ENCODE measurements around the gene SMTNL2.
"Not testable (repeated sequence)": the region's sequence is repeated elsewhere in the genome, so short reads cannot be mapped to it uniquely, and the experiment has no call there.

SMTNL2 gene

GRCh38 chr17:4582691-4583090, 1.6 kb upstream of the SMTNL2 start:
- Histone ChIP-seq H3K27me3 (ENCODE audit: insufficient read depth, low read length) (peaks cover 55% of the 10 kb centered on the region), H3K27ac (ENCODE audit: low read length) (no peak overlapping the region), H3K36me3 (ENCODE audit: insufficient read depth, low read depth, low read length) (no peaks in the 10 kb centered on the region), H3K9ac (ENCODE audit: low read depth, low read length) (no peak overlapping the region), H3K4me3 (ENCODE audit: low read length) (no peak overlapping the region), H3K4me1 (ENCODE audit: insufficient read depth, low read length) (peaks cover 3% of the 10 kb centered on the region; the same call in 1 of the 2 replicates), H3K9me3 (ENCODE audit: insufficient read depth, low read depth, low read length) (no peaks in the 10 kb centered on the region)

- Histone ChIP-seq H3K9me3 (ENCODE audit: insufficient read depth, low read depth, low read length) (no peaks in the 10 kb centered on the region), H3K27me3 (ENCODE audit: insufficient read depth, low read length) (peaks cover 55% of the 10 kb centered on the region), H3K36me3 (ENCODE audit: insufficient read depth, low read depth, low read length) (no peaks in the 10 kb centered on the region), H3K9ac (ENCODE audit: low read depth, low read length) (no peak overlapping the region), H3K27ac (ENCODE audit: low read length) (no peak overlapping the region), H3K4me3 (ENCODE audit: low read length) (no peak overlapping the region; the same call in 1 of the 2 replicates), H3K4me1 (ENCODE audit: insufficient read depth, low read length) (peaks cover 3% of the 10 kb centered on the region; the same call in 1 of the 2 replicates)
Measured at GRCh38 chr17:4583206-4583605, 1.1 kb upstream of the SMTNL2 start.

GRCh38 chr17:4583782-4584100, 588 bp upstream of the SMTNL2 start:
- Histone ChIP-seq H3K36me3 (ENCODE audit: insufficient read depth, low read depth, low read length) (no peaks in the 10 kb centered on the region), H3K4me3 (ENCODE audit: low read length) (peak overlapping the region; percentile 66), H3K9ac (ENCODE audit: low read depth, low read length) (no peak overlapping the region), H3K9me3 (ENCODE audit: insufficient read depth, low read depth, low read length) (no peaks in the 10 kb centered on the region), H3K27ac (ENCODE audit: low read length) (no peak overlapping the region), H3K27me3 (ENCODE audit: insufficient read depth, low read length) (peaks cover 55% of the 10 kb centered on the region), H3K4me1 (ENCODE audit: insufficient read depth, low read length) (peaks cover 3% of the 10 kb centered on the region; the same call in 1 of the 2 replicates)

GRCh38 chr17:4584917-4585637, 748 bp downstream of the SMTNL2 start:
- Histone ChIP-seq H3K9me3 (ENCODE audit: insufficient read depth, low read depth, low read length) (no peaks in the 10 kb centered on the region), H3K4me1 (ENCODE audit: insufficient read depth, low read length) (peaks cover 3% of the 10 kb centered on the region; the same call in 1 of the 2 replicates), H3K27ac (ENCODE audit: low read length) (no peak overlapping the region), H3K27me3 (ENCODE audit: insufficient read depth, low read length) (peaks cover 55% of the 10 kb centered on the region), H3K36me3 (ENCODE audit: insufficient read depth, low read depth, low read length) (no peaks in the 10 kb centered on the region), H3K4me3 (ENCODE audit: low read length) (peak overlapping the region; percentile 66; the same call in 1 of the 2 replicates), H3K9ac (ENCODE audit: low read depth, low read length) (no peak overlapping the region)

- peaks cover 3% of the 10 kb centered on the region; the same call in 1 of the 2 replicates for H3K4me1 ChIP-seq (ENCODE audit: insufficient read depth, low read length)
- H3K4me3 ChIP-seq (ENCODE audit: low read length) = no peak overlapping the region
- H3K36me3 ChIP-seq (ENCODE audit: insufficient read depth, low read depth, low read length) = no peaks in the 10 kb centered on the region
Measured at GRCh38 chr17:4585638-4585994, 1.3 kb downstream of the SMTNL2 start.

GRCh38 chr17:4586043-4586442, 1.7 kb downstream of the SMTNL2 start:
- Histone ChIP-seq H3K27me3 (ENCODE audit: insufficient read depth, low read length) (peaks cover 55% of the 10 kb centered on the region), H3K27ac (ENCODE audit: low read length) (no peak overlapping the region), H3K9me3 (ENCODE audit: insufficient read depth, low read depth, low read length) (no peaks in the 10 kb centered on the region), H3K36me3 (ENCODE audit: insufficient read depth, low read depth, low read length) (no peaks in the 10 kb centered on the region), H3K4me1 (ENCODE audit: insufficient read depth, low read length) (peaks cover 3% of the 10 kb centered on the region; the same call in 1 of the 2 replicates), H3K4me3 (ENCODE audit: low read length) (no peak overlapping the region), H3K9ac (ENCODE audit: low read depth, low read length) (no peak overlapping the region)

More at GRCh38 chr17:4585638-4585994, 1.3 kb downstream of the SMTNL2 start:
- peaks cover 55% of the 10 kb centered on the region for H3K27me3 ChIP-seq (ENCODE audit: insufficient read depth, low read length)
- no peak overlapping the region for H3K9ac ChIP-seq (ENCODE audit: low read depth, low read length)
- H3K9me3 ChIP-seq (ENCODE audit: insufficient read depth, low read depth, low read length) = no peaks in the 10 kb centered on the region
- H3K27ac ChIP-seq (ENCODE audit: low read length) = no peak overlapping the region

GRCh38 chr17:4587195-4587594, 2.9 kb downstream of the SMTNL2 start:
- Histone ChIP-seq H3K9me3 (ENCODE audit: insufficient read depth, low read depth, low read length) (no peaks in the 10 kb centered on the region), H3K36me3 (ENCODE audit: insufficient read depth, low read depth, low read length) (no peaks in the 10 kb centered on the region), H3K4me1 (ENCODE audit: insufficient read depth, low read length) (peaks cover 3% of the 10 kb centered on the region; the same call in 1 of the 2 replicates), H3K9ac (ENCODE audit: low read depth, low read length) (no peak overlapping the region), H3K27ac (ENCODE audit: low read length) (no peak overlapping the region), H3K27me3 (ENCODE audit: insufficient read depth, low read length) (peaks cover 55% of the 10 kb centered on the region), H3K4me3 (ENCODE audit: low read length) (no peak overlapping the region)

GRCh38 chr17:4587803-4588202, 3.5 kb downstream of the SMTNL2 start:
- no peaks in the 10 kb centered on the region for H3K36me3 ChIP-seq (ENCODE audit: insufficient read depth, low read depth, low read length)
- H3K9me3 ChIP-seq (ENCODE audit: insufficient read depth, low read depth, low read length) = no peaks in the 10 kb centered on the region
- no peak overlapping the region for H3K9ac ChIP-seq (ENCODE audit: low read depth, low read length)
- H3K27me3 ChIP-seq (ENCODE audit: insufficient read depth, low read length) = peaks cover 49% of the 10 kb centered on the region
- no peak overlapping the region for H3K4me3 ChIP-seq (ENCODE audit: low read length)
- peaks cover 3% of the 10 kb centered on the region; the same call in 1 of the 2 replicates for H3K4me1 ChIP-seq (ENCODE audit: insufficient read depth, low read length)
- no peak overlapping the region for H3K27ac ChIP-seq (ENCODE audit: low read length)

GRCh38 chr17:4588391-4588790, 4.1 kb downstream of the SMTNL2 start:
- Histone ChIP-seq H3K9me3 (ENCODE audit: insufficient read depth, low read depth, low read length) (no peaks in the 10 kb centered on the region), H3K4me1 (ENCODE audit: insufficient read depth, low read length) (peaks cover 3% of the 10 kb centered on the region; the same call in 1 of the 2 replicates), H3K9ac (ENCODE audit: low read depth, low read length) (no peak overlapping the region), H3K4me3 (ENCODE audit: low read length) (no peak overlapping the region), H3K27me3 (ENCODE audit: insufficient read depth, low read length) (peaks cover 43% of the 10 kb centered on the region), H3K36me3 (ENCODE audit: insufficient read depth, low read depth, low read length) (no peaks in the 10 kb centered on the region), H3K27ac (ENCODE audit: low read length) (no peak overlapping the region)

GRCh38 chr17:4588898-4589625, 4.7 kb downstream of the SMTNL2 start:
- Histone ChIP-seq H3K27ac (ENCODE audit: low read length) (no peak overlapping the region), H3K9ac (ENCODE audit: low read depth, low read length) (no peak overlapping the region), H3K27me3 (ENCODE audit: insufficient read depth, low read length) (peaks cover 36% of the 10 kb centered on the region), H3K4me3 (ENCODE audit: low read length) (no peak overlapping the region), H3K9me3 (ENCODE audit: insufficient read depth, low read depth, low read length) (no peaks in the 10 kb centered on the region), H3K4me1 (ENCODE audit: insufficient read depth, low read length) (no peaks in the 10 kb centered on the region; the same call in 1 of the 2 replicates), H3K36me3 (ENCODE audit: insufficient read depth, low read depth, low read length) (no peaks in the 10 kb centered on the region)

GRCh38 chr17:4590042-4590441, 5.7 kb downstream of the SMTNL2 start:
- not testable (repeated sequence) for H3K4me1 ChIP-seq (ENCODE audit: insufficient read depth, low read length); H3K9me3 ChIP-seq (ENCODE audit: insufficient read depth, low read depth, low read length); H3K36me3 ChIP-seq (ENCODE audit: insufficient read depth, low read depth, low read length); H3K4me3 ChIP-seq (ENCODE audit: low read length); H3K27ac ChIP-seq (ENCODE audit: low read length); H3K9ac ChIP-seq (ENCODE audit: low read depth, low read length)
- H3K27me3 ChIP-seq (ENCODE audit: insufficient read depth, low read length) = peaks cover 26% of the 10 kb centered on the region

- Histone ChIP-seq H3K4me1 (ENCODE audit: insufficient read depth, low read length) (no peaks in the 10 kb centered on the region), H3K36me3 (ENCODE audit: insufficient read depth, low read depth, low read length) (no peaks in the 10 kb centered on the region), H3K27ac (ENCODE audit: low read length) (no peak overlapping the region), H3K9me3 (ENCODE audit: insufficient read depth, low read depth, low read length) (no peaks in the 10 kb centered on the region), H3K4me3 (ENCODE audit: low read length) (no peak overlapping the region), H3K27me3 (ENCODE audit: insufficient read depth, low read length) (peaks cover 17% of the 10 kb centered on the region), H3K9ac (ENCODE audit: low read depth, low read length) (no peak overlapping the region)
Measured at GRCh38 chr17:4590981-4591453, 6.7 kb downstream of the SMTNL2 start.

Data from iPS-20b (cell line).